Measurements from ENCODE around the gene ABLIM1. TPM values are rescaled to one million over a fixed set of nuclear protein-coding genes. Genes with fewer than 3 reads are reported as not detected.

The ABLIM1 gene
- total RNA-seq, 1 donor from 2014 or later = 70.0 TPM

DNA sequence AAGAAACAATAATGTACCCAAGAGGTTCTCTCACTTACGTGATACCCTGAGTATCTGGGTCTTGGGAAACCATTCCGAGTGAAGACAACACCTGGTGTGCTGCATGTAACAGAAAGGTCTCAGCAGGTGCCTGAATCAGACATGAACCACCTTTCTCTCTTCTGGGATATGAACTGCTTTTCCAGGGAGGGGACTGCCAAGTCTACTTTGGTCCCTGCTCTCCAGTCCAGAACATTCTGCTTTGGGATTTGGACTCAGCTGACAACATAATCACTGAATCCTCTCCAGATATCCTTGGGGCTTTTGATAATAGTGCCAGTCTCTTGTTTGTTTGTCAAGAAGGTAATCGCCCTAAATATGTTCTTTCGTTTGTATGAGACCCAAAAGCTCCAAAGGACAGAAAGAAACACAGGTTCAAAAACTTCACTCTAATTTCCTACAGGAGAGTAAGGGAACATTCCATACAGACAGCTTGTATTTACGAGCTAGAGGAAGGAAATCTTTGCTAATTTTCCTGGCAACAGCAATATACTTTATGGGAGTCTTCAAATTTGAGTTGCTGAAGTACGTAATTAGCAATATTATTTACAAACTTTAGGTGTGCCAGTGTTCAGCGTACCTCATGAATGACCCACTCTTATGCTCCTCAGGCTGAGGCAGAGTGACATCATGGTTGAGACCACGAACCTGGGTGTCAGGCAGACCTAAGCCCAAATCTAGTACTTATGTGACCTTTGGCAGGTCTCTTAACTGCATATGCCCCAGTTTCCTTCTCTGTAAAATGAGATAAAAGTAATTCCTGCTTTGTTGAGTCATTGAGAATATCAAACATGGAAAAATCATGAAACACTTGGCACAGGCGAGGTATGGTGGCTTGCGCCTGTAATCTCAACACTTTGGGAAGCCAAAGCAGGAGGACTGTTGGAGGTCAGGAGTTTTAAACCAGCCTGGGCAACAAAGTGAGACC lies 5.4 kb downstream of the ABLIM1 start:
- H3K4me3 ChIP-seq (ENCODE audit: insufficient read depth, low read depth, low read length) = no peak overlapping the region
- H3K27ac ChIP-seq (ENCODE audit: low read depth, low read length) = no peak overlapping the region
- Mint-ChIP-seq H3K4me1 (ENCODE audit: low read depth, unreplicated experiment) (peaks cover 29% of the 10 kb centered on the region), H3K27me3 (ENCODE audit: low read depth, unreplicated experiment) (no peaks in the 10 kb centered on the region), H3K27ac (ENCODE audit: unreplicated experiment) (no peak overlapping the region), H3K36me3 (ENCODE audit: low read depth, unreplicated experiment) (no peaks in the 10 kb centered on the region), H3K4me3 (ENCODE audit: unreplicated experiment) (no peak overlapping the region), H3K9me3 (ENCODE audit: unreplicated experiment) (no peaks in the 10 kb centered on the region)
- no peaks in the 10 kb centered on the region for H3K36me3 ChIP-seq (ENCODE audit: insufficient read depth, low read length)
- H2AFZ ChIP-seq (ENCODE audit: low read depth, low read length) = no peak overlapping the region
- H3K9me3 ChIP-seq (ENCODE audit: insufficient read depth, low read depth, low read length) = no peaks in the 10 kb centered on the region
- H3K4me1 ChIP-seq (ENCODE audit: insufficient read depth, low read length) = peaks cover 12% of the 10 kb centered on the region
- TF ChIP-seq, protein P1, sequence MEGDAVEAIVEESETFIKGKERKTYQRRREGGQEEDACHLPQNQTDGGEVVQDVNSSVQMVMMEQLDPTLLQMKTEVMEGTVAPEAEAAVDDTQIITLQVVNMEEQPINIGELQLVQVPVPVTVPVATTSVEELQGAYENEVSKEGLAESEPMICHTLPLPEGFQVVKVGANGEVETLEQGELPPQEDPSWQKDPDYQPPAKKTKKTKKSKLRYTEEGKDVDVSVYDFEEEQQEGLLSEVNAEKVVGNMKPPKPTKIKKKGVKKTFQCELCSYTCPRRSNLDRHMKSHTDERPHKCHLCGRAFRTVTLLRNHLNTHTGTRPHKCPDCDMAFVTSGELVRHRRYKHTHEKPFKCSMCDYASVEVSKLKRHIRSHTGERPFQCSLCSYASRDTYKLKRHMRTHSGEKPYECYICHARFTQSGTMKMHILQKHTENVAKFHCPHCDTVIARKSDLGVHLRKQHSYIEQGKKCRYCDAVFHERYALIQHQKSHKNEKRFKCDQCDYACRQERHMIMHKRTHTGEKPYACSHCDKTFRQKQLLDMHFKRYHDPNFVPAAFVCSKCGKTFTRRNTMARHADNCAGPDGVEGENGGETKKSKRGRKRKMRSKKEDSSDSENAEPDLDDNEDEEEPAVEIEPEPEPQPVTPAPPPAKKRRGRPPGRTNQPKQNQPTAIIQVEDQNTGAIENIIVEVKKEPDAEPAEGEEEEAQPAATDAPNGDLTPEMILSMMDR (IDR thresholded peaks at IDR 0.05; ENCODE audit: insufficient read depth, low read depth, low read length) = no peak
- H4K20me1 ChIP-seq (ENCODE audit: insufficient read depth, low read length) = no peaks in the 10 kb centered on the region
- H3K27me3 ChIP-seq (ENCODE audit: insufficient read depth, low read length) = no peaks in the 10 kb centered on the region
- H3K4me2 ChIP-seq (ENCODE audit: low read length) = no peak overlapping the region
- no peak overlapping the region for H3K9ac ChIP-seq (ENCODE audit: low read length)
- no peak for FAIRE-seq
- DNase-seq (ENCODE audit: low read depth) = no peak
- H3K79me2 ChIP-seq (ENCODE audit: insufficient read depth, low read length) = no peaks in the 10 kb centered on the region

DNA sequence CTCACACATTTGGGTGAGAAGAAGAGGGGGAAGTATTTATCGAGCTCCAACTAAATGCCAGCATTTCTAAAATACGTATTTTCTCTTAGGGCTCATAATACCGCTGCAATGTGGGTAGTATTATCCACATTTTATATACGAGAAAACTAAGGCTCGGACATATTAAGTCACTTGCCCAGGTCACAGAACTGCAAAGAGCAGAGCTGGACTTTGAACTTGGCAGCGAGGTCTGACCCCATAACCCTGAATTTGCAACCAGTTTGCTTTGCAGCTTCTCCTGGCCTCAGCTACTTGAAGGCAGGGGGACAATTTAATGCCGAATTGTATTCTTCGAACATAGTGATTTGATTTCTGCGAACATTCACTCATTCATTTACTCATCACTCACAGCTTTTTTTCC lies 7.2 kb downstream of the ABLIM1 start:
- Mint-ChIP-seq H3K27ac (ENCODE audit: unreplicated experiment) (no peak overlapping the region), H3K4me3 (ENCODE audit: unreplicated experiment) (no peak overlapping the region), H3K36me3 (ENCODE audit: low read depth, unreplicated experiment) (no peaks in the 10 kb centered on the region), H3K4me1 (ENCODE audit: low read depth, unreplicated experiment) (peaks cover 37% of the 10 kb centered on the region), H3K27me3 (ENCODE audit: low read depth, unreplicated experiment) (no peaks in the 10 kb centered on the region), H3K9me3 (ENCODE audit: unreplicated experiment) (no peaks in the 10 kb centered on the region)
- TF ChIP-seq, protein P1 (IDR thresholded peaks at IDR 0.05; ENCODE audit: insufficient read depth, low read depth, low read length) = no peak
- no peak for TF ChIP-seq EZH2 (IDR thresholded peaks at IDR 0.05; ENCODE audit: insufficient read depth, low read length)
- no peak overlapping the region for H3K4me2 ChIP-seq (ENCODE audit: low read length)
- FAIRE-seq (no peak), DNase-seq (ENCODE audit: low read depth) (no peak)
- H3K4me1 ChIP-seq (ENCODE audit: insufficient read depth, low read length) = peaks cover 18% of the 10 kb centered on the region
- no peak overlapping the region for H3K27ac ChIP-seq (ENCODE audit: low read depth, low read length)
- H4K20me1 ChIP-seq (ENCODE audit: insufficient read depth, low read length) = no peaks in the 10 kb centered on the region
- no peak overlapping the region for H2AFZ ChIP-seq (ENCODE audit: low read depth, low read length)
- H3K9me3 ChIP-seq (ENCODE audit: insufficient read depth, low read depth, low read length) = no peaks in the 10 kb centered on the region
- H3K79me2 ChIP-seq (ENCODE audit: insufficient read depth, low read length) = no peaks in the 10 kb centered on the region
- H3K27me3 ChIP-seq (ENCODE audit: insufficient read depth, low read length) = no peaks in the 10 kb centered on the region
- H3K36me3 ChIP-seq (ENCODE audit: insufficient read depth, low read length) = no peaks in the 10 kb centered on the region
- no peak overlapping the region for H3K9ac ChIP-seq (ENCODE audit: low read length)
- H3K4me3 ChIP-seq (ENCODE audit: insufficient read depth, low read depth, low read length) = no peak overlapping the region

GRCh38 chr10:114650266-114650665 lies 7.8 kb downstream of the ABLIM1 start:
- no peak for FAIRE-seq
- no peak overlapping the region for H3K27ac Mint-ChIP-seq (ENCODE audit: unreplicated experiment)
- no peaks in the 10 kb centered on the region for H4K20me1 ChIP-seq (ENCODE audit: insufficient read depth, low read length)

More at GRCh38 chr10:114650266-114650665, 7.8 kb downstream of the ABLIM1 start:
- Histone ChIP-seq H2AFZ (ENCODE audit: low read depth, low read length) (no peak overlapping the region), H3K9me3 (ENCODE audit: insufficient read depth, low read depth, low read length) (no peaks in the 10 kb centered on the region), H3K27me3 (ENCODE audit: insufficient read depth, low read length) (no peaks in the 10 kb centered on the region), H3K4me2 (ENCODE audit: low read length) (no peak overlapping the region), H3K4me3 (ENCODE audit: insufficient read depth, low read depth, low read length) (no peak overlapping the region), H3K27ac (ENCODE audit: low read depth, low read length) (no peak overlapping the region), H3K9ac (ENCODE audit: low read length) (no peak overlapping the region), H3K4me1 (ENCODE audit: insufficient read depth, low read length) (peaks cover 18% of the 10 kb centered on the region), H3K79me2 (ENCODE audit: insufficient read depth, low read length) (no peaks in the 10 kb centered on the region), H3K36me3 (ENCODE audit: insufficient read depth, low read length) (no peaks in the 10 kb centered on the region)
- no peak for DNase-seq (ENCODE audit: low read depth)
- H3K9me3 Mint-ChIP-seq (ENCODE audit: unreplicated experiment) = no peaks in the 10 kb centered on the region
- TF ChIP-seq EZH2 (IDR thresholded peaks at IDR 0.05; ENCODE audit: insufficient read depth, low read length) = no peak
- TF ChIP-seq, protein P1 (IDR thresholded peaks at IDR 0.05; ENCODE audit: insufficient read depth, low read depth, low read length) = no peak
- no peaks in the 10 kb centered on the region for H3K36me3 Mint-ChIP-seq (ENCODE audit: low read depth, unreplicated experiment)
- H3K4me1 Mint-ChIP-seq (ENCODE audit: low read depth, unreplicated experiment) = peaks cover 32% of the 10 kb centered on the region
- no peaks in the 10 kb centered on the region for H3K27me3 Mint-ChIP-seq (ENCODE audit: low read depth, unreplicated experiment)
- no peak overlapping the region for H3K4me3 Mint-ChIP-seq (ENCODE audit: unreplicated experiment)
